ENCODE measurements around the gene CCDC188. TPM values are rescaled to one million over a fixed set of nuclear protein-coding genes. Genes with fewer than 3 reads are reported as not detected.

The CCDC188 gene
- total and polyA plus RNA-seq, 10 of the 15 experiments (the other 5 are each of a cell fraction or from before 2014, with no cell fraction given): not detected

DNA sequence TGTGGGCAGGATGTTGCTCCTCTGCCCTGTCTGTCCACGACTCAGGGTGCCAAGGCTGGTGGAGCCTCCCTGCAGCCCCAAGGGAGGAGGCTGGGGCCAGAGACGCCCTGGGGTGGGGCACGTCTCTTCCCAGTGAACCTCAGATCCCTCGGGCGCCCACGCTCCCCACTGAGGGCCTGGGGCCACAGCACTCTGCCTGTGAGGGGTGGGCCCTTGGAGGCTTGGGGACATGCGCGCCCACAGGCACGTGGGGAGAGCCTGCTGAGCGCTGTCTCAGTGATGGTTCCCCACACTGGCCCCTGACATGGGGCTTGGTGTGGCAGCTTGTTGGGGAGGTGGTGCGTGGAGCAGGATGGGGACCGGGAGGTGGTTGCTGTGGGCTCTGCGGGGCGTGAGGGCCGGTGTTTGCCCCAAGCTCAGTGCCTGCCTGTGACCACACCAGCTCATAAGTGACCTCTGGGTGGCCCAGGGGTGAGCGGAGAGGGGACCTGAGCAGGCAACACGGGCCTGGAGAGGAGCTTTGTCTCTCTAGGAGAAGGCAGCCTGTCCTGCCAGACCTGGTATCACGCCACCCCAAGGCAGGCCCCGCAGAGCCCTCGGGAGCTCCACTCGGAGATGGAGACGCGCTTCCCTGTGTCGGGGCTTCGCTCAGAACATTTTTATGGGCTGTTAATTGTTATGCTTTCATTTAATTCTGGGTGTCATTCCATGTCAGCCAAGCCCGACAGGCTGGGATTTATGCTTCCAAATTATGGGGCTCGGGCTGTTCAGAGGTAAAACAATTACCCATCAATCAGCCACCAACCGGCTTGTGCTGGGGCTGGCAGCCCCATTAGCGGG, 27.4 kb upstream of the CCDC188 start:
- Histone ChIP-seq H2AFZ (ENCODE audit: control insufficient read depth, low read depth, low read length) (no peak overlapping the region), H3K4me1 (ENCODE audit: control insufficient read depth, insufficient read depth, low read length) (no peaks in the 10 kb centered on the region), H3K9ac (ENCODE audit: control insufficient read depth, insufficient read depth, low read length) (no peak overlapping the region), H4K20me1 (ENCODE audit: control insufficient read depth, insufficient read depth) (no peaks in the 10 kb centered on the region), H3K4me2 (ENCODE audit: control insufficient read depth, insufficient read depth) (no peak overlapping the region), H3K36me3 (ENCODE audit: control insufficient read depth in 2 of 2, insufficient read depth in 2 of 2, low read length in 1 of 2) (no peaks in the 10 kb centered on the region), H3K27ac (ENCODE audit: control insufficient read depth, insufficient read depth) (no peak overlapping the region), H3K79me2 (ENCODE audit: control insufficient read depth, insufficient read depth, low read length) (no peaks in the 10 kb centered on the region), H3K4me3 (no peak overlapping the region), H3K27me3 (replicated peaks in 1 of 2; ENCODE audit: control insufficient read depth in 2 of 2, insufficient read depth in 2 of 2, low read length in 1 of 2) (no peaks in the 10 kb centered on the region; a peak in 1 of 4 replicates), H3K9me3 (replicated peaks; ENCODE audit: control insufficient read depth, insufficient read depth, low read length) (no peaks in the 10 kb centered on the region)
- ChIA-PET CTCF (no interaction called here), RAD21 (ENCODE audit: unreplicated experiment) (no interaction called here), POLR2A (no interaction called here), SMC1A (ENCODE audit: uncharacterized antibody, unreplicated experiment) (no interaction called here)
- in situ Hi-C loops (cut with MboI) (no loop called here), intact Hi-C loops (cut with micrococcal nuclease; ENCODE audit: unreplicated experiment) (no loop called here)
- BruUV-seq (replicated peaks): no TSS peak
- no peak for TF ChIP-seq IKZF1 (conservative IDR thresholded peaks at IDR 0.05)
- ATAC-seq (no peak), FAIRE-seq (no peak), DNase-seq (ENCODE audit: low read depth, low spot score) (no peak)
- 30% methylated on average over 29 of the region's 29 CpGs for WGBS (ENCODE audit: insufficient coverage, insufficient replicate concordance, low lambda C conversion rate, missing lambda C conversion rate)

GRCh38 chr22:20177217-20177911, 26.5 kb upstream of the CCDC188 start:
- in situ Hi-C loops (cut with MboI): no loop called here
- no peak overlapping the region for H2AFZ ChIP-seq (ENCODE audit: control insufficient read depth, low read depth, low read length)
- H4K20me1 ChIP-seq (ENCODE audit: control insufficient read depth, insufficient read depth): no peaks in the 10 kb centered on the region
- ChIA-PET POLR2A (no interaction called here), CTCF (no interaction called here), RAD21 (ENCODE audit: unreplicated experiment) (no interaction called here), SMC1A (ENCODE audit: uncharacterized antibody, unreplicated experiment) (no interaction called here)
- no peaks in the 10 kb centered on the region for H3K4me1 ChIP-seq (ENCODE audit: control insufficient read depth, insufficient read depth, low read length)
- no peak overlapping the region for H3K9ac ChIP-seq (ENCODE audit: control insufficient read depth, insufficient read depth, low read length)
- no peaks in the 10 kb centered on the region for H3K36me3 ChIP-seq (ENCODE audit: control insufficient read depth in 2 of 2, insufficient read depth in 2 of 2, low read length in 1 of 2)
- ATAC-seq: no peak
- H3K4me3 ChIP-seq: no peak overlapping the region
- no peak for DNase-seq (ENCODE audit: low read depth, low spot score)
- WGBS (ENCODE audit: insufficient coverage, insufficient replicate concordance, low lambda C conversion rate, missing lambda C conversion rate): 39% methylated on average over 21 of the region's 21 CpGs
- H3K27me3 ChIP-seq (replicated peaks in 1 of 2; ENCODE audit: control insufficient read depth in 2 of 2, insufficient read depth in 2 of 2, low read length in 1 of 2): no peaks in the 10 kb centered on the region; a peak in 1 of 4 replicates
- no TSS peak for BruUV-seq (replicated peaks)
- TF ChIP-seq ETV6 (conservative IDR thresholded peaks at IDR 0.05 in 1 of 2, IDR thresholded peaks at IDR 0.05 in 1 of 2; ENCODE audit: borderline replicate concordance in 1 of 2, low read depth in 1 of 2) (no peak), EGR1 (IDR thresholded peaks at IDR 0.05; ENCODE audit: borderline replicate concordance in 1 of 2, low read depth in 2 of 2, low read length in 2 of 2) (no peak), EP300 (IDR thresholded peaks at IDR 0.05; ENCODE audit: borderline replicate concordance in 1 of 2, control insufficient read depth in 1 of 2, low read depth in 2 of 2, low read length in 2 of 2) (no peak), MYC (IDR thresholded peaks at IDR 0.05; ENCODE audit: insufficient read depth, insufficient read length, insufficient replicate concordance, low read length, severe bottlenecking) (no peak), POLR2AphosphoS5 (IDR thresholded peaks at IDR 0.05; ENCODE audit: low read length) (no peak), BCL11A (IDR thresholded peaks at IDR 0.05; ENCODE audit: low read depth, low read length) (no peak), SMAD1 (IDR thresholded peaks at IDR 0.05; ENCODE audit: low read depth, partially characterized antibody) (no peak), TCF7 (IDR thresholded peaks at IDR 0.05; ENCODE audit: borderline replicate concordance) (no peak), CHD4 (IDR thresholded peaks at IDR 0.05) (no peak)
- intact Hi-C loops (cut with micrococcal nuclease; ENCODE audit: unreplicated experiment): no loop called here
- no peaks in the 10 kb centered on the region for H3K9me3 ChIP-seq (replicated peaks; ENCODE audit: control insufficient read depth, insufficient read depth, low read length)
- no peaks in the 10 kb centered on the region for H3K79me2 ChIP-seq (ENCODE audit: control insufficient read depth, insufficient read depth, low read length)
- FAIRE-seq: no peak
- H3K4me2 ChIP-seq (ENCODE audit: control insufficient read depth, insufficient read depth): no peak overlapping the region
- H3K27ac ChIP-seq (ENCODE audit: control insufficient read depth, insufficient read depth): no peak overlapping the region

All from GM12878 (cell line).